ENCODE measurements around the gene AKT3. TPM values are rescaled to one million over a fixed set of nuclear protein-coding genes. Genes with fewer than 3 reads are reported as not detected.

AKT3 gene
- total RNA-seq, 1 donor from 2014 or later = 107 TPM

DNA sequence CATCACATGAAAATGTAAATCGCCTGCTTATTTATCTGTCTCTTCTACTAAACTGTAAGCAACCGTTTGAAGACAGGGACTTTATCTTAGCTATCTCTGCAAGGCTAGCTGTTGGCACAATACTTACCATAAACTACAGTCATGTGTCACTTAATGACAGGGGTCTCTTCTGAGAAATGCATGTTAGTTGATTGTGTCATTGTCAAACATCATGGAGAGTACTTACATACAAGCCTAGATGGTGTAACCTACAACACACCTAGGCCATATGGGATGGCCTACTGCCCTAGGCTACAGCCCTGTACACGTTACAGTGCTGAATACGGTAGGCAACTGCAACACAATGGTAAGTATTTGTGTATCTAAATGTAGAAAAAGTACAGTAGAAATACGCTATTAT lies 326.3 kb downstream of the AKT3 start:
- no peak for TF ChIP-seq CTCF (IDR thresholded peaks at IDR 0.05)
- peaks cover 8% of the 10 kb centered on the region for H3K36me3 Mint-ChIP-seq (ENCODE audit: unreplicated experiment)
- peak overlapping the region; percentile 9 for H3K27ac Mint-ChIP-seq (ENCODE audit: unreplicated experiment)
- H3K4me3 Mint-ChIP-seq (ENCODE audit: unreplicated experiment) = no peak overlapping the region
- DNase-seq (ENCODE audit: extremely low spot score, unreplicated experiment) = no peak
- peaks cover 1% of the 10 kb centered on the region for H3K9me3 Mint-ChIP-seq (ENCODE audit: unreplicated experiment)
- peaks cover 25% of the 10 kb centered on the region for H3K4me1 Mint-ChIP-seq (ENCODE audit: unreplicated experiment)
- H3K27me3 Mint-ChIP-seq (ENCODE audit: unreplicated experiment) = no peaks in the 10 kb centered on the region

DNA sequence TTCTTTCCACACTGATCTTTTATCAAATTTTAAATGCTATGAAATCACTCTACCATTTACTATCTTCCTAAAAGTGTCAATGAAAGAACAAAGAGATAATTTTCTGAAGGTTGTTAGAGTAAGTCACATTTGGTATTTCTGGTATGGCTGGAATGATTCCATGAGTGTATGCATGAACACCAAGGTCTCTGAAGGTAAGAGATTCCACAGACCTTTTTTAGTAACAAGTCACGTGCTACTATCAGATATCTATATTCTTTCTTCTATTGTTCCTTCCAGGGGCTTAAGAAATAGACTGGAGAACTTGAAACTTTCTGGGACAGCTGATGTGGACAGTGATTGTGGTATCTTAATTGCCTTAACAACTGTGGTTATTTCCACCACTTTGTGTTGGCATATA lies 329.2 kb downstream of the AKT3 start:
- H3K27me3 Mint-ChIP-seq (ENCODE audit: unreplicated experiment) = no peaks in the 10 kb centered on the region
- H3K36me3 Mint-ChIP-seq (ENCODE audit: unreplicated experiment) = peaks cover 24% of the 10 kb centered on the region
- no peak overlapping the region for H3K4me3 Mint-ChIP-seq (ENCODE audit: unreplicated experiment)
- no peak overlapping the region for H3K27ac Mint-ChIP-seq (ENCODE audit: unreplicated experiment)
- H3K9me3 Mint-ChIP-seq (ENCODE audit: unreplicated experiment) = peaks cover 17% of the 10 kb centered on the region
- no peak for DNase-seq (ENCODE audit: extremely low spot score, unreplicated experiment)
- TF ChIP-seq CTCF (IDR thresholded peaks at IDR 0.05) = no peak
- peaks cover 22% of the 10 kb centered on the region for H3K4me1 Mint-ChIP-seq (ENCODE audit: unreplicated experiment)

DNA sequence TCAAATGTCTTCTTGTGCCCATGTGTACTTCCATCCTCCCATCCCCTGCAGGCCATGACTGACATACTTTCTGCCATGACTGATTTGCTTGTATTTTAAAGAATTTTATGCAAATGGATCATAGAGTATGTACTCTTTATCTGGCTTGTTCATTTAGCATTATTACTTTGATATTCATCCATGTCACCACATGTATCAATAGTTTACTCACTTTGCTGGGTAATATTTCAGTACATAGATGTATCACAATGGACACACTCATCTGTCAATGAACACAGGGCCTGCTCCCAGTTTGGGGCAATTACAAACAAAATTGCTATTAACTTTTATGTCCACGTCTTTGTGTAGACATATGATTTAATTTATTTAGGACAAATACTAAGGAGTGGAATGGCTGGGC lies 335.1 kb downstream of the AKT3 start:
- no peak overlapping the region for H3K4me3 Mint-ChIP-seq (ENCODE audit: unreplicated experiment)

DNA sequence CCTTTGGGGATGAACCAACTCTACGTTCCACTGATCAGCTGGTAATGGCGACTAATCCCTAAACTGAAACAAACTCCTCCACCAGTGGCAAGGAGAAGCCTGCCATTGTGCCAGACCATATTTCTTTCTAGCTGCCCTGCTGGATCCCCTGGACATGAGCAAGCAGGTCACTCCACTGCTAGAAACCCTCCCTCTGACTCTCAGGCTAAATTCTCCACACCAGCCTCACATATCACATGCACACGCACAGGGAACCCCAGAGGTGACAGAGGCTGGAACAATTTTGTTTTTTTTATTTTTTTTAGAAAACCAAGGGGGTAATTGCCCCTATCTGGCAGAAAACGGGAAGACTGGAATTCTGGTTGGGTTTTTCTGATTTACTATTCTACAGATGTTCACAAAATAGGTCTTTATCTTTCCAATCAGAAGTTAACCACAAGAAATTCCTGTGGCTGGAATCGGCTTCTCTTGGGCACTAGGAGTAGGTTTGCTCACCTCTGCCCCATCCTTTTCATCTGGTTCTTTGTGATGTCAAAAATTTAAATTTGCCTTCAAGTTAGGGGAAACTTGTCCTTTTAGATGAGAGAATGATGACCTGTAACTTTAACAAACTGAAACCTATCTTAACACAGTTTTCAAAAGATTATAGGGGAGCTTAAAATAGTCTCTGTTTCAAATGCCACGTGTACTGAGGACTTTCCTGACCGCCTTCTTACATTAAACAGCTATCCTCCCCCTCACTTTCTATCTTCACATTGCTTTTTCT lies 336.1 kb downstream of the AKT3 start:
- peaks cover 6% of the 10 kb centered on the region for H3K4me1 Mint-ChIP-seq (ENCODE audit: unreplicated experiment)
- H3K36me3 Mint-ChIP-seq (ENCODE audit: unreplicated experiment) = peaks cover 41% of the 10 kb centered on the region
- H3K27ac Mint-ChIP-seq (ENCODE audit: unreplicated experiment) = no peak overlapping the region
- DNase-seq (ENCODE audit: extremely low spot score, unreplicated experiment) = no peak
- peaks cover 17% of the 10 kb centered on the region for H3K9me3 Mint-ChIP-seq (ENCODE audit: unreplicated experiment)
- no peak for TF ChIP-seq CTCF (IDR thresholded peaks at IDR 0.05)
- no peak overlapping the region for H3K4me3 Mint-ChIP-seq (ENCODE audit: unreplicated experiment)
- no peaks in the 10 kb centered on the region for H3K27me3 Mint-ChIP-seq (ENCODE audit: unreplicated experiment)

More for the DNA sequence above, 335.1 kb downstream of the AKT3 start:
- Mint-ChIP-seq H3K27ac (ENCODE audit: unreplicated experiment) (no peak overlapping the region), H3K36me3 (ENCODE audit: unreplicated experiment) (peaks cover 34% of the 10 kb centered on the region), H3K4me1 (ENCODE audit: unreplicated experiment) (peaks cover 6% of the 10 kb centered on the region), H3K27me3 (ENCODE audit: unreplicated experiment) (no peaks in the 10 kb centered on the region), H3K9me3 (ENCODE audit: unreplicated experiment) (peaks cover 17% of the 10 kb centered on the region)
- no peak for TF ChIP-seq CTCF (IDR thresholded peaks at IDR 0.05)
- no peak for DNase-seq (ENCODE audit: extremely low spot score, unreplicated experiment)

DNA sequence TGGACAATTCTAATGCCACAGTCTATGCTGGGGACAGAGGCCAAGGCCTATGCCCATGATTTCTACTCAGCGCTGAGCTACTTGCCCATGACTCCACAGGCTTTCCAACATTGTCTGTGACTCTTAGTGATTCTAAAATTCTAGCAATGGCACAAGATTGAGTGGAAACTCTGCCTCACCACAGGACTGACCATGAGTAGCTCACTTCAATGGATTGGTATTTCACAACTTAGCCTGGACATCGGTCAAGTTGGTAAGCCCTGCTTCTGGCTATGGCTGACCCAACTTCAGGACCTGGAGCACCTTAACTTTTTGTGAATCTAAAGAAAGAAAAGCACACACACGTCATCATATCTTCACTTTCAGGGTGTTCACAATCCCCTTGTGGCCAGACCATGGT lies 339.1 kb downstream of the AKT3 start:
- TF ChIP-seq CTCF (IDR thresholded peaks at IDR 0.05) = no peak
- peaks cover 37% of the 10 kb centered on the region for H3K36me3 Mint-ChIP-seq (ENCODE audit: unreplicated experiment)
- peaks cover 10% of the 10 kb centered on the region for H3K4me1 Mint-ChIP-seq (ENCODE audit: unreplicated experiment)

More for the DNA sequence above, 339.1 kb downstream of the AKT3 start:
- H3K4me3 Mint-ChIP-seq (ENCODE audit: unreplicated experiment) = no peak overlapping the region
- H3K27me3 Mint-ChIP-seq (ENCODE audit: unreplicated experiment) = no peaks in the 10 kb centered on the region
- DNase-seq (ENCODE audit: extremely low spot score, unreplicated experiment) = no peak
- H3K27ac Mint-ChIP-seq (ENCODE audit: unreplicated experiment) = no peak overlapping the region
- no peaks in the 10 kb centered on the region for H3K9me3 Mint-ChIP-seq (ENCODE audit: unreplicated experiment)
